GM21515 (cell line): ENCODE results near the gene ABCC12.
"Not testable (repeated sequence)": the region's sequence is repeated elsewhere in the genome, so short reads cannot be mapped to it uniquely, and the experiment has no call there.

Experiments
- ATAC-seq: cut with Tn5 transposase; IDR thresholded peaks from one replicate; pipeline ENCODE4 v1.9.1; 2021; ENCODE audit not compliant: unreplicated experiment

Gene ABCC12

GRCh38 chr16:48155926-48156789 lies at the start of gene ABCC12:
Gene ABCC12 (minus strand): TSS chr16:48155993. CDS start chr16:48146424, 9,569 bp downstream.
- no peak for ATAC-seq

- ATAC-seq: no peak
Observed at GRCh38 chr16:48204825-48205151, 49.0 kb upstream of the ABCC12 start.

- no peak for ATAC-seq
Observed at GRCh38 chr16:48203974-48204824, 48.4 kb upstream of the ABCC12 start.

GRCh38 chr16:48201515-48202201 lies 45.9 kb upstream of the ABCC12 start:
- ATAC-seq: no peak

GRCh38 chr16:48197294-48197693 lies 41.5 kb upstream of the ABCC12 start:
- ATAC-seq: no peak

GRCh38 chr16:48194828-48195556 lies 39.2 kb upstream of the ABCC12 start:
- ATAC-seq: no peak

GRCh38 chr16:48193846-48194245 lies 38.1 kb upstream of the ABCC12 start:
- no peak for ATAC-seq

- ATAC-seq: peak; percentile 86
Observed at GRCh38 chr16:48188449-48189102, 32.8 kb upstream of the ABCC12 start.

- no peak for ATAC-seq
Observed at GRCh38 chr16:48187779-48188178, 32.0 kb upstream of the ABCC12 start.

- ATAC-seq: no peak
Observed at GRCh38 chr16:48184681-48185080, 28.9 kb upstream of the ABCC12 start.

- ATAC-seq: no peak
Observed at GRCh38 chr16:48182979-48183537, 27.3 kb upstream of the ABCC12 start.

GRCh38 chr16:48181746-48182520 lies 26.1 kb upstream of the ABCC12 start:
- not testable (repeated sequence) for ATAC-seq

GRCh38 chr16:48180868-48181480 lies 25.2 kb upstream of the ABCC12 start:
- no peak for ATAC-seq

- ATAC-seq: no peak
Observed at GRCh38 chr16:48176635-48177408, 21.0 kb upstream of the ABCC12 start.

- no peak for ATAC-seq
Observed at GRCh38 chr16:48173889-48174288, 18.1 kb upstream of the ABCC12 start.

GRCh38 chr16:48172682-48173081 lies 16.9 kb upstream of the ABCC12 start:
- no peak for ATAC-seq

- ATAC-seq: no peak
Observed at GRCh38 chr16:48169896-48170295, 14.1 kb upstream of the ABCC12 start.

GRCh38 chr16:48168075-48168474 lies 12.3 kb upstream of the ABCC12 start:
- ATAC-seq: no peak
